GM12874 (cell line): ENCODE data around the gene APLP2.

ENCODE experiments used
- CTCF ChIP-seq: IDR thresholded peaks from 2 replicates; pipeline ENCODE4 v1.5.1; 2011; ENCODE audit warnings: low read depth, mild to moderate bottlenecking, control low read depth, low read length, moderate library complexity; ENCODE audit not compliant: insufficient read depth

The APLP2 gene

GRCh38 chr11:130061017-130061416, 8.7 kb upstream of the APLP2 start:
- no peak for TF ChIP-seq CTCF

- no peak for TF ChIP-seq CTCF
These were observed 7.7 kb upstream of the APLP2 start for GRCh38 chr11:130062026-130062425.

- no peak for TF ChIP-seq CTCF
These were observed 6.2 kb upstream of the APLP2 start for GRCh38 chr11:130063451-130063850.

GRCh38 chr11:130064596-130064995, 5.1 kb upstream of the APLP2 start:
- TF ChIP-seq CTCF = no peak

GRCh38 chr11:130066338-130066737, 3.4 kb upstream of the APLP2 start:
- no peak for TF ChIP-seq CTCF

GRCh38 chr11:130068546-130068985, 1.1 kb upstream of the APLP2 start:
- no peak for TF ChIP-seq CTCF

GRCh38 chr11:130068986-130069658, 572 bp upstream of the APLP2 start:
- TF ChIP-seq CTCF = no peak
